Central memory CD4-positive, alpha-beta T cell (primary cell): ENCODE data around the gene ATP10A.

Experiments used
- DNase-seq: peaks from one replicate; pipeline ENCODE4 v3.0.0; 2022

The ATP10A gene

GRCh38 chr15:25694239-25694584 lies 168.9 kb downstream of the ATP10A start:
- no peak for DNase-seq

GRCh38 chr15:25693321-25694238 lies 169.5 kb downstream of the ATP10A start:
- no peak for DNase-seq

GRCh38 chr15:25691544-25692430 lies 171.3 kb downstream of the ATP10A start:
- no peak for DNase-seq

GRCh38 chr15:25690673-25691543 lies 172.2 kb downstream of the ATP10A start:
- no peak for DNase-seq

- DNase-seq: no peak
Measured at GRCh38 chr15:25689592-25689991, 173.5 kb downstream of the ATP10A start.

GRCh38 chr15:25688166-25688565 lies 175.0 kb downstream of the ATP10A start:
- DNase-seq: no peak

GRCh38 chr15:25687689-25688088 lies 175.4 kb downstream of the ATP10A start:
- DNase-seq: no peak

GRCh38 chr15:25687276-25687675 lies 175.9 kb downstream of the ATP10A start:
- DNase-seq: no peak

GRCh38 chr15:25686780-25687179 lies 176.3 kb downstream of the ATP10A start:
- no peak for DNase-seq

GRCh38 chr15:25684521-25685431 lies 178.4 kb downstream of the ATP10A start:
- DNase-seq: no peak

- no peak for DNase-seq
Measured at GRCh38 chr15:25683911-25684310, 179.2 kb downstream of the ATP10A start.

GRCh38 chr15:25683415-25683814 lies 179.7 kb downstream of the ATP10A start:
- DNase-seq: no peak

- no peak for DNase-seq
Measured at GRCh38 chr15:25682340-25682739, 180.8 kb downstream of the ATP10A start.

GRCh38 chr15:25680686-25681025 lies 182.5 kb downstream of the ATP10A start:
- DNase-seq: no peak

GRCh38 chr15:25679964-25680685 lies 183.0 kb downstream of the ATP10A start:
- no peak for DNase-seq

- no peak for DNase-seq
Measured at GRCh38 chr15:25679492-25679891, 183.6 kb downstream of the ATP10A start.

- no peak for DNase-seq
Measured at GRCh38 chr15:25678500-25678855, 184.6 kb downstream of the ATP10A start.

- DNase-seq: no peak
Measured at GRCh38 chr15:25677719-25678499, 185.2 kb downstream of the ATP10A start.

- DNase-seq: no peak
Measured at GRCh38 chr15:25676070-25676469, 187.1 kb downstream of the ATP10A start.

GRCh38 chr15:25675396-25675795 lies 187.7 kb downstream of the ATP10A start:
- DNase-seq: no peak
